Spleen (tissue), 7 donors: ENCODE data around the gene UQCRC2.

Experiments used
- CTCF ChIP-seq, 11 experiments: fragments of 200-600 bp in 7 of 11; fragments of 450-650 bp in 4 of 11; sonication (generic) in 4 of 11; IDR thresholded peaks in 8 of 11; conservative IDR thresholded peaks in 3 of 11; 1 replicate in 7 of 11; 2 replicates in 4 of 11; pipeline versions ENCODE4 v1.4.0 to v1.8.0; 2016 to 2021; ENCODE audit warnings: antibody characterized with exemption in 11 of 11, inconsistent platforms in 4 of 11, mild to moderate bottlenecking in 1 of 11
- POLR2A ChIP-seq, 3 donors: fragments of 450-650 bp; IDR thresholded peaks; one replicate each; pipeline ENCODE4 v1.5.1; 2017; ENCODE audit warnings: antibody characterized with exemption in 3 of 3, mild to moderate bottlenecking in 1 of 3
- POLR2AphosphoS5 ChIP-seq, 3 donors: sonication (generic); formaldehyde crosslinking; IDR thresholded peaks; one replicate each; pipeline ENCODE4 v1.5.1; 2017; ENCODE audit warnings: antibody characterized with exemption in 3 of 3
- donor health status: DM: no; HTN: no; CAD: no; lungs with moderate emphysema.
- donor health status: DM: no; HTN: no; CAD: no.
- donor health status: DM: no; HTN: no; CAD: no.

GRCh38 chr16:21996923-21997696 is 43.9 kb downstream of the UQCRC2 start:
- TF ChIP-seq CTCF (IDR thresholded peaks at IDR 0.05 in 8 of 11, conservative IDR thresholded peaks at IDR 0.05 in 3 of 11) (no peak), POLR2A (IDR thresholded peaks at IDR 0.05) (no peak), POLR2AphosphoS5 (IDR thresholded peaks at IDR 0.05) (no peak)
